WTC11 (cell line): Measurements from ENCODE around the gene SBF2. TPM values are rescaled to one million over a fixed set of nuclear protein-coding genes. Genes with fewer than 3 reads are reported as not detected.

ENCODE experiments used
- ATAC-seq: fragments of 200-7000 bp; cut with Tn5 transposase; 2 replicates; pipeline ENCODE4 v1.10.0; 2021; ENCODE audit warnings: mild to moderate bottlenecking, moderate library complexity
- CTCF ChIA-PET: fragments of 300-600 bp; sonication (Branson Sonifier 250); formaldehyde crosslinking; loops from one replicate; lab custom pipeline; 2021; ENCODE audit warnings: antibody characterized with exemption; lab: Charles Lee
- POLR2A ChIA-PET: fragments of 350-600 bp; sonication (Branson Sonifier 250); formaldehyde crosslinking; loops from one replicate; lab custom pipeline; 2021; ENCODE audit warnings: antibody characterized with exemption; lab: Charles Lee
- DNase-seq: peaks from one replicate; pipeline ENCODE4 v3.0.0; 2021; ENCODE audit warnings: low spot score
- H3K27ac Mint-ChIP-seq: 2 replicates; pipeline ENCODE4 v1.8.0; 2021; ENCODE audit warnings: mixed read lengths
- H3K27me3 Mint-ChIP-seq: 2 replicates; pipeline ENCODE4 v1.8.0; 2021; ENCODE audit warnings: low read depth, mild to moderate bottlenecking, moderate library complexity, mixed read lengths
- H3K36me3 Mint-ChIP-seq: 2 replicates; pipeline ENCODE4 v1.8.0; 2021; ENCODE audit warnings: mixed read lengths
- H3K4me1 Mint-ChIP-seq: 2 replicates; pipeline ENCODE4 v1.8.0; 2022; ENCODE audit warnings: mixed read lengths
- H3K4me3 Mint-ChIP-seq: 2 replicates; pipeline ENCODE4 v1.8.0; 2021; ENCODE audit warnings: mild to moderate bottlenecking, moderate library complexity, mixed read lengths
- H3K9me3 Mint-ChIP-seq: 2 replicates; pipeline ENCODE4 v1.8.0; 2021; ENCODE audit warnings: mixed read lengths
- ATF3 ChIP-seq: sonication (generic); formaldehyde crosslinking; conservative IDR thresholded peaks from 2 replicates; pipeline ENCODE4 v1.8.1; 2022; ENCODE audit warnings: mild to moderate bottlenecking, missing genetic modification reagents
- ELF4 ChIP-seq: sonication (generic); formaldehyde crosslinking; IDR thresholded peaks from 2 replicates; pipeline ENCODE4 v1.8.1; 2022; ENCODE audit warnings: low read depth, mild to moderate bottlenecking, moderate library complexity, missing genetic modification reagents
- FOXJ3 ChIP-seq: sonication (generic); formaldehyde crosslinking; IDR thresholded peaks from 2 replicates; pipeline ENCODE4 v1.9.0; 2021; ENCODE audit warnings: missing genetic modification reagents, mild to moderate bottlenecking, borderline replicate concordance
- GRHL2 ChIP-seq: fragments of 250-450 bp; sonication (Bioruptor Pico); IDR thresholded peaks from 2 replicates; pipeline ENCODE4 v1.8.0; 2022; ENCODE audit warnings: mild to moderate bottlenecking, moderate library complexity; ENCODE audit not compliant: insufficient replicate concordance, severe bottlenecking
- JUN ChIP-seq: sonication (generic); formaldehyde crosslinking; IDR thresholded peaks from 2 replicates; pipeline ENCODE4 v1.8.0; 2023; ENCODE audit warnings: mild to moderate bottlenecking, missing genetic modification reagents
- KAT7 ChIP-seq: sonication (generic); formaldehyde crosslinking; IDR thresholded peaks from 2 replicates; pipeline ENCODE4 v1.8.1; 2023; ENCODE audit warnings: missing genetic modification reagents, mild to moderate bottlenecking, borderline replicate concordance
- MAX ChIP-seq: sonication (generic); formaldehyde crosslinking; IDR thresholded peaks from 2 replicates; pipeline ENCODE4 v1.8.0; 2022; ENCODE audit warnings: mild to moderate bottlenecking, missing genetic modification reagents
- MLX ChIP-seq: sonication (generic); formaldehyde crosslinking; IDR thresholded peaks from 2 replicates; pipeline ENCODE4 v1.8.1; 2023; ENCODE audit warnings: mild to moderate bottlenecking, missing genetic modification reagents, moderate library complexity
- NFATC4 ChIP-seq: fragments of 250-450 bp; sonication (Bioruptor Pico); IDR thresholded peaks from 2 replicates; pipeline ENCODE4 v1.9.0; 2021; ENCODE audit warnings: mild to moderate bottlenecking
- NR3C1 ChIP-seq: sonication (generic); formaldehyde crosslinking; conservative IDR thresholded peaks from 2 replicates; pipeline ENCODE4 v1.8.1; 2023; ENCODE audit warnings: low read depth, mild to moderate bottlenecking, missing genetic modification reagents
- PRDM15 ChIP-seq: sonication (generic); formaldehyde crosslinking; IDR thresholded peaks from 2 replicates; pipeline ENCODE4 v1.8.0; 2022; ENCODE audit warnings: missing genetic modification reagents
- PREB ChIP-seq: sonication (generic); formaldehyde crosslinking; IDR thresholded peaks from 2 replicates; pipeline ENCODE4 v1.8.1; 2022; ENCODE audit warnings: mild to moderate bottlenecking, missing genetic modification reagents, moderate library complexity, borderline replicate concordance
- RORB ChIP-seq: fragments of 250-450 bp; sonication (Bioruptor Pico); IDR thresholded peaks from 2 replicates; pipeline ENCODE4 v1.9.0; 2021; ENCODE audit warnings: mild to moderate bottlenecking
- TEAD1 ChIP-seq: sonication (generic); formaldehyde crosslinking; IDR thresholded peaks from 2 replicates; pipeline ENCODE4 v1.8.0; 2022; ENCODE audit warnings: mild to moderate bottlenecking, missing genetic modification reagents
- TEAD4 ChIP-seq: sonication (generic); formaldehyde crosslinking; IDR thresholded peaks from 2 replicates; pipeline ENCODE4 v1.8.0; 2022; ENCODE audit warnings: mild to moderate bottlenecking, missing genetic modification reagents
- TP53 ChIP-seq: sonication (generic); formaldehyde crosslinking; IDR thresholded peaks from 2 replicates; pipeline ENCODE4 v1.8.1; 2023; ENCODE audit warnings: mild to moderate bottlenecking, missing genetic modification reagents
- USF2 ChIP-seq: sonication (generic); formaldehyde crosslinking; IDR thresholded peaks from 2 replicates; pipeline ENCODE4 v1.8.1; 2023; ENCODE audit warnings: mild to moderate bottlenecking, missing genetic modification reagents, moderate library complexity
- ZMAT4 ChIP-seq: fragments of 250-450 bp; sonication (Bioruptor Pico); IDR thresholded peaks from 2 replicates; pipeline ENCODE4 v1.9.0; 2021; ENCODE audit warnings: mild to moderate bottlenecking
- ZNF281 ChIP-seq: sonication (generic); formaldehyde crosslinking; IDR thresholded peaks from 2 replicates; pipeline ENCODE4 v1.8.0; 2023; ENCODE audit warnings: mild to moderate bottlenecking, missing genetic modification reagents
- ZNF317 ChIP-seq: sonication (generic); formaldehyde crosslinking; IDR thresholded peaks from 2 replicates; pipeline ENCODE4 v1.8.1; 2023; ENCODE audit warnings: low read depth, mild to moderate bottlenecking, moderate library complexity, missing genetic modification reagents, borderline replicate concordance
- total RNA-seq: library from RNA; stranded (reverse); gene quantifications from 3 replicates; pipeline ENCODE4 v1.2.3, GENCODE V29; 2021

The SBF2 gene
- total RNA-seq, 1 experiment from 2014 or later: 47.6 TPM

GRCh38 chr11:9923280-9923679 is 370.7 kb downstream of the SBF2 start:
- Mint-ChIP-seq H3K9me3 (peaks cover 1% of the 10 kb centered on the region; the same call in 1 of the 2 replicates), H3K27ac (peak overlapping the region; percentile 98), H3K27me3 (no peaks in the 10 kb centered on the region; the same call in 1 of the 2 replicates), H3K4me3 (peak overlapping the region; percentile 48), H3K4me1 (peaks cover 49% of the 10 kb centered on the region), H3K36me3 (peaks cover 2% of the 10 kb centered on the region; the same call in 1 of the 2 replicates)
- no peak for DNase-seq
- POLR2A ChIA-PET: interaction anchor here (0.6 kb wide), 1 partner anchor 15 kb away, joined by 3 read pairs; no protein-coding TSS in a partner anchor
- ATAC-seq: no peak; the same call in 1 of the 2 replicates
- TF ChIP-seq ZNF281 (CRISPR knock-in tag): no peak
- no peak for TF ChIP-seq ELF4
- no peak for TF ChIP-seq PRDM15 (CRISPR knock-in tag)
- TF ChIP-seq PREB (CRISPR knock-in tag): no peak
- no peak for TF ChIP-seq MLX (CRISPR knock-in tag)
- no peak for TF ChIP-seq TEAD1 (CRISPR knock-in tag)
- no peak for TF ChIP-seq ATF3 (CRISPR knock-in tag)
- no peak for TF ChIP-seq GRHL2 (CRISPR knock-in tag)
- TF ChIP-seq JUN (CRISPR knock-in tag): no peak
- TF ChIP-seq TEAD4 (CRISPR knock-in tag): no peak
- no peak for TF ChIP-seq MAX (CRISPR knock-in tag)
- no peak for TF ChIP-seq ZNF317
- TF ChIP-seq FOXJ3: no peak
- TF ChIP-seq NR3C1 (CRISPR knock-in tag): no peak
- no peak for TF ChIP-seq RORB
- no peak for TF ChIP-seq USF2 (CRISPR knock-in tag)
- no peak for TF ChIP-seq TP53 (CRISPR knock-in tag)
- TF ChIP-seq NFATC4: no peak
- TF ChIP-seq KAT7: no peak
- TF ChIP-seq ZMAT4 (CRISPR knock-in tag): no peak
- TF ChIP-seq, all 79 proteins: peak for 0
- CTCF ChIA-PET: interaction anchor here (1.0 to 2.3 kb wide), 6 partner anchors 61 to 444 kb away, joined by 3 to 8 read pairs (median 4); no protein-coding TSS in a partner anchor
